ENCODE results near the gene SPATC1L.

DNA sequence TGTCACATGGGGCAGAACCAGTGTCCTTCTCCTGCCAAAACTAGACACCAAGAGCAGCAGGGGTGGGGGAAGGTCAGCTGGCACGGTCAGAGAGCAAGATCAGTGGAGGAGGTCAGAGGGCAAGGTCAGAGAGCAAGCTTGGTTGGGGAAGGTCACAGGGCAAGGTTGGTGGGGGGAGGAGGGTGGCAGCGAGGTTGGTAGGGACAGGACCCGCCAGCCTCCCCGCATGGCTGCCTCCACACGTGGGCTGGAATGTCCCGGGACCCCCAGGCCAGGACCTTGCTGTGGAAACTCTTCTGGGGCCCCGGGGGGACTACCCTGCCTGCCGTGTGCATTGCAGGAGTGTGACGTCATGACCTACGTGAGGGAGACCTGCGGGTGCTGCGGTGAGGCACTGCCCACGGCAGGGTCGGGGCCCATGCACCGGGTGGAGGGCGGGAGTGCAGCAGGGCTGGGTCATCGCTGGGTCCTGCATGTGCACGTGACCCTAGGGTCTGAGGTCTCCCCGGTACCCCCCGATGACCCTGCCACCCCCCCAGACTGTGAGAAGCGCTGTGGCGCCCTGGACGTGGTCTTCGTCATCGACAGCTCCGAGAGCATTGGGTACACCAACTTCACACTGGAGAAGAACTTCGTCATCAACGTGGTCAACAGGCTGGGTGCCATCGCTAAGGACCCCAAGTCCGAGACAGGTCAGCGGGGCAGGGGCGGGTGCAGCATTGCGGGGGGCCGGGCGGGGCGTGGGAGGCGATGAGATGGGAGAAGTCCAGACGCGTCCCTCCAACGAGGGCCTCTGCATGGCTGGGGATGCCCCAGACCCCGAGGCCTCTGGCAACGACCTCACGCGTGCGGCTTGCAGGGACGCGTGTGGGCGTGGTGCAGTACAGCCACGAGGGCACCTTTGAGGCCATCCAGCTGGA, 59.1 kb downstream of the SPATC1L start:
- TF ChIP-seq, protein P1, sequence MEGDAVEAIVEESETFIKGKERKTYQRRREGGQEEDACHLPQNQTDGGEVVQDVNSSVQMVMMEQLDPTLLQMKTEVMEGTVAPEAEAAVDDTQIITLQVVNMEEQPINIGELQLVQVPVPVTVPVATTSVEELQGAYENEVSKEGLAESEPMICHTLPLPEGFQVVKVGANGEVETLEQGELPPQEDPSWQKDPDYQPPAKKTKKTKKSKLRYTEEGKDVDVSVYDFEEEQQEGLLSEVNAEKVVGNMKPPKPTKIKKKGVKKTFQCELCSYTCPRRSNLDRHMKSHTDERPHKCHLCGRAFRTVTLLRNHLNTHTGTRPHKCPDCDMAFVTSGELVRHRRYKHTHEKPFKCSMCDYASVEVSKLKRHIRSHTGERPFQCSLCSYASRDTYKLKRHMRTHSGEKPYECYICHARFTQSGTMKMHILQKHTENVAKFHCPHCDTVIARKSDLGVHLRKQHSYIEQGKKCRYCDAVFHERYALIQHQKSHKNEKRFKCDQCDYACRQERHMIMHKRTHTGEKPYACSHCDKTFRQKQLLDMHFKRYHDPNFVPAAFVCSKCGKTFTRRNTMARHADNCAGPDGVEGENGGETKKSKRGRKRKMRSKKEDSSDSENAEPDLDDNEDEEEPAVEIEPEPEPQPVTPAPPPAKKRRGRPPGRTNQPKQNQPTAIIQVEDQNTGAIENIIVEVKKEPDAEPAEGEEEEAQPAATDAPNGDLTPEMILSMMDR (IDR thresholded peaks at IDR 0.05; ENCODE audit: low read length) = no peak
- TF ChIP-seq EZH2 (IDR thresholded peaks at IDR 0.05; ENCODE audit: borderline replicate concordance, low read length) = no peak

Data from OCI-LY1 (cell line).